Kidney (tissue), 14 donors: ENCODE measurements around the gene APBA1. TPM values are rescaled to one million over a fixed set of nuclear protein-coding genes. Genes with fewer than 3 reads are reported as not detected.

Experiments used
- DNase-seq, 5 donors: peaks; one replicate each; pipeline ENCODE4 v3.0.0-alpha.2; 2013 to 2020
- FAIRE-seq: peaks from 2 replicates; lab custom pipeline; 2012; peaks lifted over from hg19 to GRCh38; lab: Jason Lieb, UNC
- H3K27ac ChIP-seq, 2 donors: one replicate each; pipeline ENCODE4 v1.7.0; 2013; ENCODE audit warnings: low read depth in 2 of 2, low read length in 2 of 2, inconsistent platforms in 1 of 2
- H3K27me3 ChIP-seq: one replicate; pipeline ENCODE4 v1.7.1; 2013; ENCODE audit warnings: low read length, inconsistent platforms; ENCODE audit not compliant: control insufficient read depth, insufficient read depth
- H3K36me3 ChIP-seq, 3 donors: one replicate each; pipeline versions ENCODE4 v1.7.0 to v1.7.1; 2013; ENCODE audit warnings: low read length in 3 of 3, control low read depth in 1 of 3, inconsistent platforms in 1 of 3; ENCODE audit not compliant: insufficient read depth in 3 of 3, control insufficient read depth in 2 of 3
- H3K4me1 ChIP-seq, 3 donors: one replicate each; pipeline versions ENCODE4 v1.7.0 to v1.7.1; 2013; ENCODE audit warnings: low read length in 3 of 3, inconsistent platforms in 1 of 3, low read depth in 1 of 3; ENCODE audit not compliant: control insufficient read depth in 2 of 3, insufficient read depth in 2 of 3
- H3K4me3 ChIP-seq, 3 donors: one replicate each; pipeline versions ENCODE4 v1.7.0 to v1.8.1; 2013; ENCODE audit warnings: low read length in 3 of 3, control low read depth in 1 of 3, inconsistent platforms in 1 of 3
- H3K9ac ChIP-seq, 3 donors: one replicate each; pipeline versions ENCODE4 v1.7.0 to v1.7.1; 2013; ENCODE audit warnings: low read length in 3 of 3, control low read depth in 1 of 3, inconsistent platforms in 1 of 3
- H3K9me3 ChIP-seq, 3 donors: one replicate each; pipeline versions ENCODE4 v1.7.0 to v1.7.1; 2013; ENCODE audit warnings: low read length in 3 of 3, control low read depth in 1 of 3, inconsistent platforms in 1 of 3; ENCODE audit not compliant: control insufficient read depth in 2 of 3, insufficient read depth in 1 of 3
- CTCF ChIP-seq: IDR thresholded peaks from 3 replicates; pipeline ENCODE4 v1.5.1; 2012; ENCODE audit warnings: mild to moderate bottlenecking, moderate library complexity, borderline replicate concordance; ENCODE audit not compliant: insufficient read depth; ENCODE audit errors: extremely low read depth
- intact Hi-C: fragments of 100-400 bp; cut with DNase I; formaldehyde crosslinking; loops from one replicate; pipeline ENCODE4 v1.11.1; 2022
- polyA plus RNA-seq: library from polyadenylated mRNA; stranded (reverse); fragments of 350-450 nt; fragmentation: Illumina TruSeq; extraction: RNeasy Lipid Tissue Mini Kit (QIAGEN cat#74804); gene quantifications from one replicate; pipeline ENCODE4 v1.2.3, GENCODE V29; 2014; ENCODE audit warnings: low read depth, low replicate concordance; ENCODE audit not compliant: insufficient read depth
- total RNA-seq: library from RNA; stranded (reverse); fragmentation: NEBNext Ultra II Directional; extraction: Animal tissue kit (Norgen Biotek cat#: 25700); gene quantifications from one replicate; pipeline ENCODE4 v1.2.1, GENCODE V29; 2021
- donor health status: control.
- donor health status: control.
- donor health status: control.
- donor health status: control.
- donor health status: control.
- donor health status: DM: yes; HTN: yes; CAD: no.
- donor health status: Normal renal cell carcinoma (clear cell type).

The APBA1 gene
- total and polyA plus RNA-seq, 2 donors from 2014 or later, result 1.3 to 5.1 TPM

GRCh38 chr9:69620731-69621130 is 51.4 kb downstream of the APBA1 start:
- Histone ChIP-seq H3K4me1 (no peaks in the 10 kb centered on the region), H3K27me3 (no peaks in the 10 kb centered on the region), H3K36me3 (no peaks in the 10 kb centered on the region), H3K4me3 (no peak overlapping the region), H3K27ac (no peak overlapping the region), H3K9ac (no peak overlapping the region), H3K9me3 (no peaks in the 10 kb centered on the region)
- DNase-seq (no peak), FAIRE-seq (no peak)
- intact Hi-C loops, result no loop called here
- TF ChIP-seq CTCF, result no peak

- intact Hi-C loops, result no loop called here
- Histone ChIP-seq H3K27me3 (no peaks in the 10 kb centered on the region), H3K36me3 (no peaks in the 10 kb centered on the region), H3K27ac (no peak overlapping the region), H3K9me3 (no peaks in the 10 kb centered on the region), H3K4me3 (no peak overlapping the region), H3K4me1 (no peaks in the 10 kb centered on the region), H3K9ac (no peak overlapping the region)
- TF ChIP-seq CTCF, result no peak
- FAIRE-seq (no peak), DNase-seq (no peak)
These were observed 52.9 kb downstream of the APBA1 start for GRCh38 chr9:69619233-69619632.

DNA sequence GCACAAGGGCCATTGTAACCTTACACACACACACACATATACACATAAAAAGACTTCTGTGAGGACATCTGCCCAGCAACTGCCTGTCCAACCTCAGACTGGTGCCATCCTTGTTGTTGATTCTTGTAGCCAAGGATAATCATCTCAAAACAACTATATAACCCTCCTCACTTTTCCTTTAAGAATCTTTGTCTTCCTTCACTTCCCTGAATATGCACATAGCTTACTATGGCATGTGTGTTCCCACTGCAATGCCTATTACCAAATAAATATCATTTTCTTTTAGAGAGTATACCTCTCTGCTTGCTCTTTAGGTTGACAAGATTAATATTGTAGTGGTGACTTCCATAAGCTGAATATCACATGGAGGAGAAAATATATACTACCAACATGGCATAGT is 55.2 kb downstream of the APBA1 start:
- Histone ChIP-seq H3K4me3 (no peak overlapping the region), H3K36me3 (no peaks in the 10 kb centered on the region), H3K27me3 (no peaks in the 10 kb centered on the region), H3K9ac (no peak overlapping the region), H3K4me1 (no peaks in the 10 kb centered on the region), H3K27ac (no peak overlapping the region), H3K9me3 (no peaks in the 10 kb centered on the region)
- intact Hi-C loops, result no loop called here
- TF ChIP-seq CTCF, result no peak
- DNase-seq, result no peak
- FAIRE-seq, result no peak

- intact Hi-C loops, result no loop called here
These were observed 56.3 kb downstream of the APBA1 start for GRCh38 chr9:69615880-69616279.

More at GRCh38 chr9:69615880-69616279, 56.3 kb downstream of the APBA1 start:
- FAIRE-seq (no peak), DNase-seq (no peak)
- Histone ChIP-seq H3K4me3 (no peak overlapping the region), H3K4me1 (no peaks in the 10 kb centered on the region), H3K9ac (no peak overlapping the region), H3K36me3 (no peaks in the 10 kb centered on the region), H3K27me3 (no peaks in the 10 kb centered on the region), H3K27ac (no peak overlapping the region), H3K9me3 (no peaks in the 10 kb centered on the region)
- no peak for TF ChIP-seq CTCF
